ENCODE results near the gene FBXO44.

FBXO44 gene

DNA sequence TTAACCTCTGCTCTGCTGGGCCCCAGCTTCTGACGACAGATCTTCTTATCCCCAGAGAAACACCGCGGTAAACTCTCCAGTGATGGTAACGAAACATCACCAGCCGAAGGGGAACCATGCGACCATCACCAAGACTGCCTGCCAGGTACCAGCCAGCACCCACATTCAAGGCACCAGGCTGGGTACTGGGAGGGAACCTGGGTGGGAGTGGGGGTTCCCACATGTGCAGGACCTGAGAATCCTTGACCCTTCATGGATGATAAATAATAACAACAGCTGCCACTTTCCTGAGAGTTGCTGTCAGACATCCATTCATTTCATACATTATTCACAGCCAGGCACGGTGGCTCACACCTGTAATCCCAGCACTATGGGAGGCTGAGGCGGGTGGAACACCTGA lies 57.6 kb downstream of the FBXO44 start:
- Histone ChIP-seq H3K27me3 (ENCODE audit: insufficient read depth, low read length, poor library complexity) (no peaks in the 10 kb centered on the region), H3K9me3 (ENCODE audit: insufficient read depth, low read length, severe bottlenecking) (no peaks in the 10 kb centered on the region), H3K4me3 (ENCODE audit: low read depth in 1 of 2, low read length in 2 of 2) (no peak overlapping the region), H3K4me1 (ENCODE audit: insufficient read depth, low read length) (no peaks in the 10 kb centered on the region), H3K9ac (ENCODE audit: low read depth, low read length) (no peak overlapping the region), H2AFZ (ENCODE audit: low read depth, low read length) (no peak overlapping the region), H3K79me2 (ENCODE audit: insufficient read depth, low read length) (no peaks in the 10 kb centered on the region), H3K36me3 (ENCODE audit: insufficient read depth, low read length) (no peaks in the 10 kb centered on the region), H3K4me2 (ENCODE audit: insufficient read depth, low read length) (no peak overlapping the region), H4K20me1 (ENCODE audit: insufficient read depth, low read length) (0 out of 2 replicates have a peak, but pooled peaks cover 4% of the 10 kb centered on the region), H3K27ac (ENCODE audit: low read length) (no peak overlapping the region)
- TF ChIP-seq, protein P1, sequence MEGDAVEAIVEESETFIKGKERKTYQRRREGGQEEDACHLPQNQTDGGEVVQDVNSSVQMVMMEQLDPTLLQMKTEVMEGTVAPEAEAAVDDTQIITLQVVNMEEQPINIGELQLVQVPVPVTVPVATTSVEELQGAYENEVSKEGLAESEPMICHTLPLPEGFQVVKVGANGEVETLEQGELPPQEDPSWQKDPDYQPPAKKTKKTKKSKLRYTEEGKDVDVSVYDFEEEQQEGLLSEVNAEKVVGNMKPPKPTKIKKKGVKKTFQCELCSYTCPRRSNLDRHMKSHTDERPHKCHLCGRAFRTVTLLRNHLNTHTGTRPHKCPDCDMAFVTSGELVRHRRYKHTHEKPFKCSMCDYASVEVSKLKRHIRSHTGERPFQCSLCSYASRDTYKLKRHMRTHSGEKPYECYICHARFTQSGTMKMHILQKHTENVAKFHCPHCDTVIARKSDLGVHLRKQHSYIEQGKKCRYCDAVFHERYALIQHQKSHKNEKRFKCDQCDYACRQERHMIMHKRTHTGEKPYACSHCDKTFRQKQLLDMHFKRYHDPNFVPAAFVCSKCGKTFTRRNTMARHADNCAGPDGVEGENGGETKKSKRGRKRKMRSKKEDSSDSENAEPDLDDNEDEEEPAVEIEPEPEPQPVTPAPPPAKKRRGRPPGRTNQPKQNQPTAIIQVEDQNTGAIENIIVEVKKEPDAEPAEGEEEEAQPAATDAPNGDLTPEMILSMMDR (IDR thresholded peaks at IDR 0.05; ENCODE audit: borderline replicate concordance, extremely low read depth, low read length, poor library complexity, severe bottlenecking): no peak
- no peak for TF ChIP-seq EZH2 (IDR thresholded peaks at IDR 0.05; ENCODE audit: borderline replicate concordance, low read depth, low read length, severe bottlenecking)
- DNase-seq: no peak
- no peak for ATAC-seq (ENCODE audit: insufficient read depth, low read depth)
